PC-9 (cell line): ENCODE data around the gene PTPRCAP. TPM values are rescaled to one million over a fixed set of nuclear protein-coding genes. Genes with fewer than 3 reads are reported as not detected.

Experiments used
- BruUV-seq: library from RNA; stranded (reverse); fragments of 400-500 nt; replicated peaks from 2 replicates; lab custom pipeline; 2021; lab: Mats Ljungman, UMichigan
- CTCF ChIA-PET: fragments of 300-600 bp; sonication (Branson Sonifier 250); formaldehyde crosslinking; loops from one replicate; lab custom pipeline; 2022; ENCODE audit warnings: antibody characterized with exemption; lab: Charles Lee
- POLR2A ChIA-PET: fragments of 300-600 bp; sonication (Branson Sonifier 250); formaldehyde crosslinking; loops from one replicate; lab custom pipeline; 2022; ENCODE audit warnings: antibody characterized with exemption; ENCODE audit not compliant: unreplicated experiment; lab: Charles Lee
- DNase-seq, 2 experiments: peaks; one replicate each; pipeline versions ENCODE4 v3.0.0 to v3.0.0-alpha.2; 2015 to 2022; ENCODE audit warnings: mixed read lengths in 1 of 2
- H2AFZ ChIP-seq: fragments of 200-600 bp; sonication (generic); 2 replicates; pipeline ENCODE4 v1.8.1; 2017; ENCODE audit warnings: antibody characterized with exemption
- H3F3A ChIP-seq: fragments of 200-600 bp; sonication (generic); 2 replicates; pipeline ENCODE4 v1.8.1; 2017; ENCODE audit warnings: antibody characterized with exemption, mild to moderate bottlenecking, low read depth; ENCODE audit not compliant: insufficient read depth
- H3K27ac ChIP-seq: fragments of 200-600 bp; sonication (generic); 2 replicates; pipeline ENCODE4 v1.6.1; 2016; ENCODE audit warnings: mixed run types
- H3K27me3 ChIP-seq: fragments of 200-600 bp; sonication (generic); 2 replicates; pipeline ENCODE4 v1.6.1; 2016; ENCODE audit warnings: low read depth, mixed run types; ENCODE audit not compliant: insufficient read depth
- H3K36me3 ChIP-seq: fragments of 200-600 bp; sonication (generic); 2 replicates; pipeline ENCODE4 v1.6.1; 2016; ENCODE audit warnings: low read depth, mixed run types
- H3K4me1 ChIP-seq: fragments of 200-600 bp; sonication (generic); replicated peaks from 2 replicates; pipeline ENCODE4 v1.6.1; 2016; ENCODE audit warnings: mixed run types; ENCODE audit not compliant: insufficient read depth
- H3K4me2 ChIP-seq: fragments of 200-600 bp; sonication (generic); 2 replicates; pipeline ENCODE4 v1.6.1; 2017; ENCODE audit warnings: mixed run types
- H3K4me3 ChIP-seq: fragments of 200-600 bp; sonication (generic); 2 replicates; pipeline ENCODE4 v1.6.1; 2016; ENCODE audit warnings: mixed run types
- H3K79me2 ChIP-seq: fragments of 200-600 bp; sonication (generic); 2 replicates; pipeline ENCODE4 v1.6.1; 2017; ENCODE audit warnings: low read depth, mixed run types
- H3K9me2 ChIP-seq: fragments of 200-600 bp; sonication (generic); 2 replicates; pipeline ENCODE4 v1.8.1; 2017; ENCODE audit warnings: mild to moderate bottlenecking; ENCODE audit not compliant: insufficient read depth
- H3K9me3 ChIP-seq: fragments of 200-600 bp; sonication (generic); 2 replicates; pipeline ENCODE4 v1.8.1; 2016; ENCODE audit warnings: low read depth; ENCODE audit not compliant: insufficient read depth
- H4K20me1 ChIP-seq: fragments of 200-600 bp; sonication (generic); 2 replicates; pipeline ENCODE4 v1.8.1; 2017; ENCODE audit not compliant: insufficient read depth
- EZH2 ChIP-seq: fragments of 200-600 bp; sonication (generic); IDR thresholded peaks from 2 replicates; pipeline ENCODE4 v1.8.0; 2017; ENCODE audit warnings: antibody characterized with exemption, low read depth
- intact Hi-C: fragments of 100-400 bp; cut with micrococcal nuclease; formaldehyde crosslinking; loops from one replicate; pipeline ENCODE4 v1.10.0; 2022; ENCODE audit not compliant: unreplicated experiment
- total RNA-seq: library from RNA; stranded (reverse); gene quantifications from 2 replicates; pipeline ENCODE4 v1.2.3, GENCODE V29; 2021
- TF ChIP-seq, protein P1 (sequence below): fragments of 200-600 bp; sonication (generic); conservative IDR thresholded peaks from 2 replicates; pipeline ENCODE4 v1.6.1; 2017; ENCODE audit warnings: mixed run types, antibody characterized with exemption, mild to moderate bottlenecking, moderate library complexity

Gene PTPRCAP
- total RNA-seq, 1 experiment from 2014 or later, result 1.3 TPM

- CTCF ChIA-PET, result no interaction called here
- POLR2A ChIA-PET, result interaction anchor here (0.6 kb wide), 1 partner anchor 746 kb away, joined by 3 read pairs; no protein-coding TSS in a partner anchor
- H3K79me2 ChIP-seq, result no peaks in the 10 kb centered on the region
- TF ChIP-seq EZH2, result no peak
- TF ChIP-seq, protein P1, sequence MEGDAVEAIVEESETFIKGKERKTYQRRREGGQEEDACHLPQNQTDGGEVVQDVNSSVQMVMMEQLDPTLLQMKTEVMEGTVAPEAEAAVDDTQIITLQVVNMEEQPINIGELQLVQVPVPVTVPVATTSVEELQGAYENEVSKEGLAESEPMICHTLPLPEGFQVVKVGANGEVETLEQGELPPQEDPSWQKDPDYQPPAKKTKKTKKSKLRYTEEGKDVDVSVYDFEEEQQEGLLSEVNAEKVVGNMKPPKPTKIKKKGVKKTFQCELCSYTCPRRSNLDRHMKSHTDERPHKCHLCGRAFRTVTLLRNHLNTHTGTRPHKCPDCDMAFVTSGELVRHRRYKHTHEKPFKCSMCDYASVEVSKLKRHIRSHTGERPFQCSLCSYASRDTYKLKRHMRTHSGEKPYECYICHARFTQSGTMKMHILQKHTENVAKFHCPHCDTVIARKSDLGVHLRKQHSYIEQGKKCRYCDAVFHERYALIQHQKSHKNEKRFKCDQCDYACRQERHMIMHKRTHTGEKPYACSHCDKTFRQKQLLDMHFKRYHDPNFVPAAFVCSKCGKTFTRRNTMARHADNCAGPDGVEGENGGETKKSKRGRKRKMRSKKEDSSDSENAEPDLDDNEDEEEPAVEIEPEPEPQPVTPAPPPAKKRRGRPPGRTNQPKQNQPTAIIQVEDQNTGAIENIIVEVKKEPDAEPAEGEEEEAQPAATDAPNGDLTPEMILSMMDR, result no peak
- H3K9me3 ChIP-seq, result no peaks in the 10 kb centered on the region
- no peaks in the 10 kb centered on the region for H3K36me3 ChIP-seq
- no peak overlapping the region for H3K4me2 ChIP-seq
- H3K4me3 ChIP-seq, result no peak overlapping the region
- no peak for DNase-seq
- H2AFZ ChIP-seq, result no peak overlapping the region
- BruUV-seq, result no TSS peak
- no peaks in the 10 kb centered on the region for H3K4me1 ChIP-seq
- H3K27me3 ChIP-seq, result no peaks in the 10 kb centered on the region
- H3K9me2 ChIP-seq, result no peaks in the 10 kb centered on the region
- H4K20me1 ChIP-seq, result no peaks in the 10 kb centered on the region
- H3K27ac ChIP-seq, result no peak overlapping the region
- intact Hi-C loops, result no loop called here
- peaks cover 13% of the 10 kb centered on the region; the same call in 1 of the 2 replicates for H3F3A ChIP-seq
Observed at GRCh38 chr11:67451658-67451976, 14.1 kb upstream of the PTPRCAP start.

DNA sequence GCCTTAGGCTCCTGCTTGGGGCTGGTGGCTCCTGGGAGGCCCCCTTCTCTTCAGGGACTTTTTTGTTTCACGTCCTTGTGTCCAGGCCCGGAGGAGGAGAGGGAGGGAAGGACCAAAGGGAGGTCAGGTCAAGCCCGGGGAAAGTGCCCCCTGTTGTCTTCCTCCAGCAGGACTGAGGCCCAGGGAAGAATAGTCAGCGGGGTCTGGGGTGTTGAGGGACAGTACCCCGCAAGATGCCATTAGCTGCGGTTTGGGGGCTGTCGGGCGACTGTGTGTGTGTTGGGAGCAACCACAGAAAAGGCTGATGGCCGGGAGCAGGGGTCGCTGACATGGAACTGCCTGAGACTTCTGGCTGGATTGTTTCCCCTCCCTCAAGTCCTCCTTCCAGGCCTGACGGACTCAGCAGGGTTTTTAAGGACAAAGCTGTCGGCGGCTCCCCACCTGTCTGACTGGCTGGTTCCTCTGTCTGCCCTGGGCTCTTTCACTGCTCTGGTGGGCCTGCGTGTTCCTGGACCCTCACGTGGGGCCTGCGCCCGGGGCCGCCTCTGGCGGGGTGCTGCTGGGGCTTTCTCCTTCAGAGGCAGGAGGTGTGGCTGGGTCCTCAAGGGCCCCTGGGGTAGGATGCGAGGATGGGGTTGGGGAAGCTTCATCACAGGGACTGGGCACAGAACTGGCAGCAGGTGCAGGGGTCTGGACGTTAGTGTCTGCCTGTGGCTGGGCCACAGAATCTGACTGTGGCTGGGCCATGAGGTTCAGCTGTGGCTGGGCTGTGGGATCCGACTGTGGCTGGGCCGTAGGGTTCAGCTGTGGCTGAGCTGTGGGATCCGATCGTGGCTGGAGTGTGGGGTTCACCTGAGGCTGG lies 13.5 kb upstream of the PTPRCAP start:
- H3K27me3 ChIP-seq, result no peaks in the 10 kb centered on the region
- ChIA-PET POLR2A (interaction anchor here (0.6 kb wide), 1 partner anchor 745 kb away, joined by 3 read pairs; no protein-coding TSS in a partner anchor), CTCF (interaction anchor here (0.5 kb wide), 1 partner anchor 78 kb away, joined by 4 read pairs; the partner anchor contains the start of gene CLCF1)
- H3K4me3 ChIP-seq, result no peak overlapping the region
- peaks cover 13% of the 10 kb centered on the region; the same call in 1 of the 2 replicates for H3F3A ChIP-seq
- no peak overlapping the region for H3K4me2 ChIP-seq
- no peak overlapping the region for H2AFZ ChIP-seq
- H4K20me1 ChIP-seq, result no peaks in the 10 kb centered on the region
- DNase-seq, result no peak
- intact Hi-C loops, result no loop called here
- H3K36me3 ChIP-seq, result no peaks in the 10 kb centered on the region
- H3K79me2 ChIP-seq, result no peaks in the 10 kb centered on the region
- no peaks in the 10 kb centered on the region for H3K9me3 ChIP-seq
- no peaks in the 10 kb centered on the region for H3K4me1 ChIP-seq
- no peak overlapping the region for H3K27ac ChIP-seq
- no TSS peak for BruUV-seq
- no peak for TF ChIP-seq EZH2
- TF ChIP-seq, protein P1, result no peak
- H3K9me2 ChIP-seq, result no peaks in the 10 kb centered on the region

GRCh38 chr11:67449116-67449844 lies 11.8 kb upstream of the PTPRCAP start:
- ChIA-PET CTCF (interaction anchor here (0.6 kb wide), 1 partner anchor 36 kb away, joined by 4 read pairs; no protein-coding TSS in a partner anchor), POLR2A (no interaction called here)

More at GRCh38 chr11:67449116-67449844, 11.8 kb upstream of the PTPRCAP start:
- H3K27me3 ChIP-seq, result no peaks in the 10 kb centered on the region
- H2AFZ ChIP-seq, result no peak overlapping the region
- no TSS peak for BruUV-seq
- H3K36me3 ChIP-seq, result no peaks in the 10 kb centered on the region
- H3K9me3 ChIP-seq, result no peaks in the 10 kb centered on the region
- peaks cover 15% of the 10 kb centered on the region; the same call in 1 of the 2 replicates for H3F3A ChIP-seq
- no peak overlapping the region for H3K4me2 ChIP-seq
- H4K20me1 ChIP-seq, result no peaks in the 10 kb centered on the region
- peaks cover 8% of the 10 kb centered on the region; the same call in 1 of the 2 replicates for H3K79me2 ChIP-seq
- H3K4me3 ChIP-seq, result no peak overlapping the region
- intact Hi-C loops, result no loop called here
- DNase-seq, result no peak
- no peak overlapping the region for H3K27ac ChIP-seq
- TF ChIP-seq, protein P1, result no peak
- no peak for TF ChIP-seq EZH2
- peaks cover 4% of the 10 kb centered on the region; the same call in 1 of the 2 replicates for H3K4me1 ChIP-seq
- H3K9me2 ChIP-seq, result no peaks in the 10 kb centered on the region
